Measurements from ENCODE around the gene XPR1.

GRCh38 chr1:180611016-180611930, 20.5 kb upstream of the XPR1 start:
- TF ChIP-seq, protein P1, sequence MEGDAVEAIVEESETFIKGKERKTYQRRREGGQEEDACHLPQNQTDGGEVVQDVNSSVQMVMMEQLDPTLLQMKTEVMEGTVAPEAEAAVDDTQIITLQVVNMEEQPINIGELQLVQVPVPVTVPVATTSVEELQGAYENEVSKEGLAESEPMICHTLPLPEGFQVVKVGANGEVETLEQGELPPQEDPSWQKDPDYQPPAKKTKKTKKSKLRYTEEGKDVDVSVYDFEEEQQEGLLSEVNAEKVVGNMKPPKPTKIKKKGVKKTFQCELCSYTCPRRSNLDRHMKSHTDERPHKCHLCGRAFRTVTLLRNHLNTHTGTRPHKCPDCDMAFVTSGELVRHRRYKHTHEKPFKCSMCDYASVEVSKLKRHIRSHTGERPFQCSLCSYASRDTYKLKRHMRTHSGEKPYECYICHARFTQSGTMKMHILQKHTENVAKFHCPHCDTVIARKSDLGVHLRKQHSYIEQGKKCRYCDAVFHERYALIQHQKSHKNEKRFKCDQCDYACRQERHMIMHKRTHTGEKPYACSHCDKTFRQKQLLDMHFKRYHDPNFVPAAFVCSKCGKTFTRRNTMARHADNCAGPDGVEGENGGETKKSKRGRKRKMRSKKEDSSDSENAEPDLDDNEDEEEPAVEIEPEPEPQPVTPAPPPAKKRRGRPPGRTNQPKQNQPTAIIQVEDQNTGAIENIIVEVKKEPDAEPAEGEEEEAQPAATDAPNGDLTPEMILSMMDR (IDR thresholded peaks at IDR 0.05), result no peak
- TF ChIP-seq POLR2A (IDR thresholded peaks at IDR 0.05), result no peak
